GM19193 (cell line): ENCODE data around the gene FAM20C.

Experiments used
- POLR2A ChIP-seq: IDR thresholded peaks from 4 replicates; pipeline ENCODE4 v1.6.1; 2011; ENCODE audit not compliant: insufficient read depth, insufficient read length; ENCODE audit errors: extremely low read depth

Gene FAM20C

GRCh38 chr7:293681-294439 lies 101.5 kb downstream of the FAM20C start:
- TF ChIP-seq POLR2A: no peak

GRCh38 chr7:294440-295154 lies 102.2 kb downstream of the FAM20C start:
- no peak for TF ChIP-seq POLR2A

- TF ChIP-seq POLR2A: no peak
Measured at GRCh38 chr7:295155-296154, 103.1 kb downstream of the FAM20C start.

GRCh38 chr7:296373-296945 lies 104.1 kb downstream of the FAM20C start:
- TF ChIP-seq POLR2A: no peak

- TF ChIP-seq POLR2A: no peak
Measured at GRCh38 chr7:297611-298374, 105.4 kb downstream of the FAM20C start.

GRCh38 chr7:298375-298702 lies 106.0 kb downstream of the FAM20C start:
- no peak for TF ChIP-seq POLR2A

- no peak for TF ChIP-seq POLR2A
Measured at GRCh38 chr7:298743-299142, 106.4 kb downstream of the FAM20C start.

- no peak for TF ChIP-seq POLR2A
Measured at GRCh38 chr7:299169-299568, 106.8 kb downstream of the FAM20C start.

- no peak for TF ChIP-seq POLR2A
Measured at GRCh38 chr7:299628-300027, 107.3 kb downstream of the FAM20C start.

GRCh38 chr7:300048-300447 lies 107.7 kb downstream of the FAM20C start:
- no peak for TF ChIP-seq POLR2A

GRCh38 chr7:300546-301290 lies 108.3 kb downstream of the FAM20C start:
- no peak for TF ChIP-seq POLR2A

- no peak for TF ChIP-seq POLR2A
Measured at GRCh38 chr7:301291-302053, 109.1 kb downstream of the FAM20C start.
